Islet precursor cell (in vitro differentiated cells): Measurements from ENCODE around the gene ACSL3.
"Not testable (repeated sequence)": the region's sequence is repeated elsewhere in the genome, so short reads cannot be mapped to it uniquely, and the experiment has no call there.

Source experiments
- DNase-seq: peaks from one replicate; pipeline ENCODE4 v3.0.0-alpha.2; 2018

Gene ACSL3

DNA sequence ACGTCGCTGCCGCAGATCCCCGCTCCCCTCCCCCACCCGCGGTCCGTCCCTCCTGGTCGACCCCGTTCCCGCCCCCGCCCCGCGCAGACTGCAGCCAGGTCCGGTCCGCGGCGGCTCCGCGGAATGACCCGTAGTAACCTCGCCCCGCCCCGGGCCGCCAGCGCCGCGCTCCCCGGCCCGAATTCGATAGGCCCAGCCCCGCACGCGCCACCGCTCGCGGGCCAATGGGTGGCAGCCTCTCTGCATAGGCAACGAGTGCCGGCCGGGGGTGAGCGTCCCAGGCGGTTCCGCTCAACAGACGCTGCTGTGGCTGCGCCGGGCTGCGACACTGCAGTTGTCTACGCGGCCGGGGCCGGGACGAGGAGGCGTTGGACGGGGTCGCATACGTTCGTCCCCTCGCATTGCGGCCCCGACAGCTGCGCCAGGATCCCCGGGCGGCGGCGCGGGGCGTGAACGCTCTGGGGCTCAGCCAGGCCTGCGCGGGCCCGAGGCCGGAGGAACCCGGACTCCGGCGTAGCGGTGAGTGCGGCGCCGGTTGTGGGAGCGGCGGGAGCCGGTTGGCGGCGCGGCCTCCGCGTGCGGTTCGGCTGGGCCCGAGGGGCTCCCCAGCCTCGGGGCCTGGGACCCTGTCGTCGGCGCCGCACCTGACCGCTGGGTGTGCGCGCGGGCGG lies at the start of gene ACSL3:
TSS of gene ACSL3 (plus strand) at position 297 of the 671 bp plus-strand sequence. CDS start 47,737 bp downstream, outside the sequence.
- peak; percentile 99 for DNase-seq

DNA sequence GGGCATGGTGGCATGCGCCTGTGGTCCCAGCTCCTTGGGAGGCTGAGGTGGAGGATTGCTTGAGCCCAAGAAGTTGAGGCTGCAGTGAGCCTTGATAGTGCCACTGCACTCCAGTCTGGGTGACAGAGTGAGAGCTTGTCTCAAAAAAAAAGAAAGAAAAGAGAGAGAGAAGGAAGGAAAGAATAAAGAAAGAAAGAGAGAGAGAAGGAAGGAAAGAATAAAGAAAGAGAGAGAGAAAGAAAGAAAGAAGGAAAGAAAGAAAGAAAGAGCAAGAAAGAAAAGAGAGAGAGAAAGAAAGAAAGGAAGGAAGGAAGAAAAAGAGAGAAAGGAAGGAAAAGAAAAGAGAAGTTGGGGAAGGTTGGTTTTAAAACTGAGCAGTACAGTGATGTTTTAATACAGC lies 49.0 kb upstream of the ACSL3 start:
- DNase-seq: no peak

DNA sequence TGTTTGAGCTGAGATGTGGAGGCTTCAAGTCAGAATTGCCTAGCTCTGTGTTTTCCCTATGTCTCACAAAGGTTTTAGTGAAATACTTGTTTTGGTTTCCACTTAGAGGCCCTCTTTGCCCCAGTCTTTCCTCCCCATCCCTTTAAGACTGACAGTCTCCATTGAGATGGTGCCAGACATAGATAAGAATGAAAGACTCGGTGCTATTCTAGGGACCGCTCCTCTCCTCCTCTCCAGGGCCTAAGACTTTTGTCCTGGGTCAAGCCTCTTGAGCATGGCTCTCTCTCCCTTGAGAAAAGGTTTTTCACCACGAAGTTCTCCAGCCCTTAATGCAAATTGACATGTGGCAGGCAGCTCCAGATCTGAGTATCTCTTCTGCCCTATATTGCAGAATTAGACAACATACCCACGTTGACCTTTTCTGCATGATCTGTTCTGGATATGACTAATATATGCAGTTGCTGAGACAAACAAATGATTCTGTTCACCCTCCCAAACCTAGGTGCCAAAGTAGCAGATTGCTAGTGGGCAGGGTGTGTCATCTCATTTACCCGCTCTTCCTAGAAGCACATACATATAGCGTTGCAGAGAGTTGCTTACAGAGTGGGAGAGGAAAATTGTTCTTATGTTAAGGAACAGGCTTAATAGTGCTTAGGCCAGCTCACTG lies 47.5 kb upstream of the ACSL3 start:
- no peak for DNase-seq

DNA sequence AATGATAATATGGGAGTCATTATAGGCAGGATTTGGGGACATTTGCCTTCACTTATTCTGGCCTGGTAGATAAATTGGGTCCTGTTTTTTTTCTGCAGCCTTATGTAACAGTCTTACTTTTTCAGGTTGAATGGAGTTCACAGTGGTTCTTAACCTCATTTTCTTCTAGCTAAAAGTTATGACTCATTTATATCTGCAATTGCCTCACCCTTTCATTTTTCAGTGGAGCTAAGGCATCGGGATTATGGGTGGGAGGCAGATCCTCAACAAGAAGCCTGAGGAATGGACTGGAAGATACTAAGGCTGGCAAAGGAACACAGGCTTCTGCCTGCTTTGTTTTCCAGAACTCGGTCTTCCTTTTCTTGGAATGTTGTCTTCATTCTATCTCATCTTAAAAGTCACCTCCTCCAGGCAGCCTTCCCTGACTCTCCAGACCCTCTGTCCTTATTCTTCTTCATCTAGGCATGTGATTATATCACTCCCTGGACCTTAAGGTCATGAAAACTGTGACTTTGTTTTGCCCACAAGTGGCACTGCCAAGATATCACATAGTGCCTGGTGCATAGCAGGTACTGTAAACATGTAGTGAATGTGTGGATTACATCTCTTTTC lies 41.0 kb upstream of the ACSL3 start:
- DNase-seq: no peak

DNA sequence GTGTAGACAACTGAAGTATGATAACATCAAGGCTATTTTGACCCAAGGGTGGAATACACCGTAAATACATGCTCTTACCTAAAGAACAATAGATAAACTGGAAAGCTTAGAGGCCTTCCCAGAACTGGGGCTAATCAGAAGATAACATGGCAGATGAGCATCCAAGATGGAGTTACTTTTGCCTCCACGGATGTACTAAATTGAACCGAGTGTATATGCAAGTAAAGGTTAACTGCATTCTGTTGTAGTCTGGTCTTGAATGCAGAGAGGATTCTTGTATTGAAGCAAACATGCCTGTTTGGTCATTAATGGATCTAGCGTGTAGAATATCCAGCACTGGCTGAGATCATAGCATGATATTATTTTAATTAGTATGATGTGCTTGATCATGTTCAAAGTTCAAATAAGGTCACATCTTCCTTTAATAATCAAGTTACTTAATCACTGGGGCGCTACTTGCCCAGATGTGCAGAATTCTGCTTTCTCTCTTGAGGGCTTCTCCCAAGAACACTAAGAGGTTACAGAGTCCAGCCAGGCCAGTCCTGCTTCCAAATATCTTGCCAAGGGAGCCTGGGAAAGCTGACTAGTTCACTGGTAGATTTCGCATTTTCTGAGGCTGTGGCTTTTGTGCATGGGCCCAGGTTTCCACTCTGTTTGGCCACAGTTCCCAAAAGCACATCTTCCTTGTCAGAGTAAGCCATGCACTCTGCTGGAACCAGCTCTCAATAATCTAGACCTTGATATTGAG lies 37.5 kb upstream of the ACSL3 start:
- no peak for DNase-seq

DNA sequence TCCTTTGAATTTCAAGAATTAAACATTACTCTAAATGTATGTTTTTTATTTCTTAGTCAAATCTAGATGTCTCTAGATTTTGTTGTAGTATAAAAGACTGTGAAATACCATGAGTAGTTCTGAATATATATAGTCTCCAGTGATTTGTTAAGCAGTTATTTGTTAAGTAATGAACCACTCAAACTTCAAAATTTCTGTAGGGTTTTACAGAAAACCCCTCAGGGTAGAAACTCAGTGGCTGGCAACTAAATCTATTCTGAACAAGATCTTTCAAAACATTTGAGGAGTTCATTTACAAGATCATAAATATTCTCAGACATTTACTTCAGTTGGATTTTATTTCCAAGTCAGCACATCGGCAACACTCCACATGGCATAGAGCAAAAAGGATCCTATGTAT lies 35.8 kb upstream of the ACSL3 start:
- no peak for DNase-seq

DNA sequence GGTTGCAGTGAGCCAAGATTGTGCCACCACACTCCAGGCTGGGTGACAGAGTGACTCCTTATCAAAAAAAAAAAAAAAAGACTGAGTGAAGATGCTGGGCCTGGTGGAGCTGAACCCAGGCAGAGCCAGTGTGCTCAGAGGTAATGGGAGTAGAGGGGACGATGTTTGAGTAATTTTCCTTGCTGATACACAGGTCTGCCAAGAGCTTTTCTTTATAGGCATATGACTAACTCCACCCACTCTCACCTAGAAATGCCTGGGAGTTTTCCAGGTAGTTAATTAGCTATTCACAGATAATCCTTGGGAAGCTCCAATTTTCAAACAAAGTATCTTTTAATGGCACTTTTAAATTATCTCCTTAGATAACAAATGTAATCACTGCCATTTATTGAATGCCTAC lies 33.4 kb upstream of the ACSL3 start:
- DNase-seq: no peak

DNA sequence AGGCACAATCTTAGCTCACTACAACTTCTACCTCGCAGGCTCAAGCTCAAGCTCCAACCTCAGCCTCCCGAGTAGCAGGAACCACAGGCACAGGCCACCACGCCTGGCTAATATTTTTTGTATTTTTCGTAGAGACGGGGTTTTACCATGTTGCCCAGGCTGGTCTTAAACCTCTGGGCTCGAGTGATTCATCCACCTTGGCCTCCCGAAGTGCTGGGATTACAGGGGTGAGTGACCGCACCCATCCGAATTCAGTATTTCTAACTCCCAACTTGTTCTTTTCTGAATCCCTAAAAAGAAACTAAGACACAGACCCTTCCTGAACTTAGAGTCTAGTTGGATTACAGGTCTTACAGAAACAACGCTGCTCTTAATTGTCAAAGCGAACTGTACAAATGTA lies 32.3 kb upstream of the ACSL3 start:
- no peak for DNase-seq

DNA sequence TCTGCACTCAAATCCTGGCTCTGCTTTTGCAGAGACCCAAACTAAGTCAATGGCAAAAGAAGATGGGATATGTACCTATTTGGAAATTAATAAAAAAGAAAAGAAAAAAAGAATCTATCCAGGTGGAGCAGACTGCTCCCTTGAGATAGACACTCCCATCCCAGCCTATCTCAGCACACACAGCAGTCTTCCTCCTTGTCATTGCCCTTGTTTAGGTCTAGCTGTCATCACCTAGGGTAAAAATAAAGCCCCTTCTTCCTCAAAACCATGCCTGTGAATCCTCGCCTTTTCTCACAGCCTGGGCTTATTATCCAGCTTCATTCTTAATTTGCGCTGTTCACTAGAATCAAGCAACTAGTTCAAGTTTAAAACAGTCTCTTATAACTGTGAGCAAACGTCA lies 30.7 kb upstream of the ACSL3 start:
- no peak for DNase-seq

DNA sequence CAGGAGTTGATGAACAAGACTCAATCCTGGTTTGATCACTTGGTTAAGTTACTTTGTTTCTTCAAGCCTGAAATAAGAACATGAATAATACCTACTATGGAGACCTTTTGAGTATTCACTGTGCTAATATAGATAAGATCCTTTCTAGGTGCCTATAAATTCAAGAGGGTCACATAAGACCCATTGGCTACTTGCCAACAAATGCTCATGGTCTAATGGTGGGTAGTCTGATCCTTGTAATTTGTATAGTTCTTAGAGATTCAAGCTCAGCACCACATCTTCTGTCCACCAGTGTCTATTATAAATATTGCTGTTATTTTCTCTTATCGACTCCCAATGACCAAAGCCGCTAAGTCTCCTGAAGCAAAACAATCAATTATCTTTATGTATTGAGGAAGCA lies 27.4 kb upstream of the ACSL3 start:
- DNase-seq: no peak

DNA sequence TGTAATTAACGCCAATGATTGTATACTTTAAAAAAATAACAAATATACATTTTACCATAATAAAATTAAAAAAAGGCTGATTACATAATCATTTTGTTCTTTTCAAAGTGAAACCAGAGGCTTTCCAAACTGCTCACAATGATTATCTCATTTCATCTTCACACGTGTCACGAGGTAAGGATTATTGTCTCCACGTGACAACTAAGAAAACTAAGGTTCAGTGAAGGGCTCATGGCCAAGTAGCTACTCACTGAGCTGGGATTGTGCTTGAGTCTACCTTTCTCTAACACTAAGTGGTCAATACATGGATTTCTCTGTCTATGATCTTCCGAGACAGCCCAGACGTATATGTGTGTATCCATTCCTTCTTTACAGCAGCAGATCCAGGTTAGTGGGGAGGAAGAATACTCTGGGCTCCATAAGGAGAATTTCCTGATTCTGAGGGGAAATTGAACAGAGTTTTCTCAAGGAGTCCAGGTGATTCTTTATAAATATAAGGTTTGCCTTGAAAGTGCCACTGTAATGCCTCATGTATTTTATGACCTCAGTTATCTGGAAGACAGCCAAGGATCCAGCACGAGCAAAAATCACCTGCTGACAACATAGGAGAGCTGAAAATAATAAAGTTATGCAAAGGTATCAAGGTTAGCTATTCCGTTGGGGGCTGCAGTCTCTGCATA lies 25.6 kb upstream of the ACSL3 start:
- no peak for DNase-seq

DNA sequence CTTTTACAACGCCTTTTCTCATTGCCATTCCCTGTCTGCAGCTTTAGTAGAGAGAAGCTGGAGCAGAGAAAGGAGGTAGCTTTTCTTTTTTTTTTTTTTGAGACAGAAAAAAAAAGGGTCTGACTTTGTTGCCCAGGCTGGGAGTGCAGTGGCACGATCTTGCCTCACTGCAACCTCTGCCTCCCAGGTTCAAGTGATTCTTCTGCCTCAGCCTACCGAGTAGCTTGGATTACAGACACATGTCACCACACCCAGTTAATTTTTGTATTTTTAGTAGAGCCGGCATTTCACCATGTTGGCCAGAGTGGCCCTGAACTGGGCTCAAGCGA lies 25.0 kb upstream of the ACSL3 start:
- no peak for DNase-seq

DNA sequence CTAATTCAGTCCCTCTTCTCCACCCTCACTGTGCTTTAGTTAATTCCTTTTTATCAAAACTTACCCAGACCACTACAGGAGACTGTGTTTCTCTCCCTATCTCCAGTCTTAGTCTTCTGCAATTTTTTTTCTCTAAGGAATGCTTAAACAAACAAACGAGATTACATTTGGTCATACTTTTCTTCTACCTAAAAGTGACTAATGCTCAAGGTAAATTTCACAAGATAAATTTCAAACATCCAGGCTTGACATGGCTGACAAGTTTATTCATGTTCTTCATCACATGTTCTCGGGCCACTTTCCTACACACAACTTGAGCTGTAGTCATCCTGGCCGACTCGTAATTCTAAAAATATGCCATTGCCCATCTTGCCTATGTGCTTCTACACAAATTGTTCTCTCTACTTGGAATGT lies 23.2 kb upstream of the ACSL3 start:
- DNase-seq: no peak

DNA sequence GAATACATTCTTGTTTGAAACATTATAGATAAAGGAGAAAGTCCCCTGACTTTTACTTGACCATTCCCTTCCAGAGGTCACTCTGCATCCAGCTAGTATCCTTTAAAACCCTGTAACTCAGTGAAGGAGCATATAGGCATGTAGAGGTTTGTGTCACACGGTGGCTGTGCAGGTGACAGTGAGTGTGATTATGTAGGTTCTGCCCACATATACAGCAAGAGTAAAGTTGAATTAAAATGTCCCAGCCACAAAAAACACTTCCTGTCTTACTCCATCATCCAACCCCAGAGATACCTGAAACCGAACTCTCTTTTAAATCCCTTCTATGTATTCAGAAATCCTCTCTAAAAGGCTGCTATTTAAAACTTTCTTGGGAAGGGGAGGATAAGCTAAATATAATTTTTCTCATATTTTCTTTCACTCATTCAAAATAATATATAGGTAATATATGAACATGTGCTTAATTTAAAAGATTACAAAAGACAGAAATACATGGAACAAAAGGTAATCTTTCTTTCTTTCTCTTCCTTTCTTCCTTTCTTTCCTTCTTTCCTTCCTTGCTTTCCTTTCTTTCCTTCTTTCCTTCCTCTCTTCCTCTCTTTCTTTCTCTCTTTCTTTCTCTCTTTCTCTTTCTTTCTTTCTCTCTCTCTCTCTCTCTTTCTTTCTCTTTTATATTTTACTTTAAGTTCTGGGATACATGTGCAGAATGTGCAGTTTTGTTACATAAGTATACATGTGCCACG lies 20.6 kb upstream of the ACSL3 start:
- DNase-seq: no peak

DNA sequence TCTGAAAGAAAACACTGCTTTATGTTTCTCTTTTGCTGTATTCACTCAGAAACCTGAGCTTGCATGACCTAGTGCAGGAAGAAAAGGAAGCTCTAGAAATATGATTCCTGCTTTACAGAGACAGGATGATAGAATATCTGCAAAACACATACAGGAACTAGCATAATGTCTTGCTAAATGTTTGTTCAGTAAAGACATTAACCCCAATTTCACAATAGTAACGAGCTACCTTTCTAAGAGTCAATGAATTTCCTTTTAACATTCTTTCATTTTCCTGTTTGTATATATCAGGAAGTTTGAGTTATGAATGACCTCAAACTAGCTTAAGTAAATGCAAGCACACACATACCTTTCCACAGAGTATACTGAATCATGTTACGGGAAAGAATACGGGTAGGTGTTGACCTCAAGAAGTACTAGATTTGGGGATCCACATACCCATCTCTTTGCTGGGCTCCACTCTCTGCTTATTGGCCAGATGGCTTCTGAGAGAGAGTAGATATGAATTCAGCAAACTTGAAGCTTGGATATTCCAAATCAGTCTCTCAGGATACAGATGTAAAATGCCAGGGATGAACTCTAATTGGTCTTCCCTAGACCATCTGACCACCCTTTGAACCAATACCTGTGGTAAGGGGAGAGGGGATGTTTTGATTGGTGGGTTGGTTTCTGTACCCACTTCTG lies 18.2 kb upstream of the ACSL3 start:
- no peak for DNase-seq

DNA sequence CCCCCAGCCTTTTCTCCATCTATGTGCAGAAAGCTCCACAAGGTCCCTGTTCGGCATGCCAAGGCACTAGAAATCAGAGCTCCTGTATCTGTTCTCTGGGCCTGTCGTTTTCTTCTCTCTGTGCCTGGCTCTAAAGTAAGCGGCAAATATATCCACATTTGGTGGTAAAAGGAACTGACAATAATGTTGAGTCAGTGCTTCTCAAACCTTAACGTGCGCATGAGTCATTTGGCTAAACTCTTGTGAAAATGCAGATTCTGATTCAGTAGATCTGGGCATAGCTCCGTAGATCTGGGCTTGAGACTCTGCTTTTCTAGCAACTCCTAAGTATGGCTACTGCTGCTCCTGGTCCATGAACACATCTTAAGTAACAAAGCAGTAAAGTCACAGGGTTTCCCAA lies 16.5 kb upstream of the ACSL3 start:
- peak; percentile 66 for DNase-seq

DNA sequence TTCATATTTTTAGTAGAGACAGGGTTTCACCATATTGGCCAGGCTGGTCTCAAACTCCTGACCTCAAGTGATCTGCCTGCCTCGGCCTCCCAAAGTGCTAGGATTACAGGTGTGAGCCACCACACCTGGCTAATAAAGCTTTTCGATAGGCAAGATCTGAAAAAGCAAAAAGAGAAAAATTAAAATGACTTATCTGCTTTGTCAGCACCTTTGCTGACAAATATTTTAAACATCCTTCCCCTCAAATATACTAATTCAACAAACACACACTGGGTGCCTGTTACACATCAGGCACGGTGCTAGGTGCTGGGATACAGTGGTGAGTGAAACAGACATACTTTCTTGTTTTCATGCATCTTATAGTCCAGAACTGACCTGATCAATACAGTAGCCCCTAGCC lies 15.5 kb upstream of the ACSL3 start:
- DNase-seq: not testable (repeated sequence)

DNA sequence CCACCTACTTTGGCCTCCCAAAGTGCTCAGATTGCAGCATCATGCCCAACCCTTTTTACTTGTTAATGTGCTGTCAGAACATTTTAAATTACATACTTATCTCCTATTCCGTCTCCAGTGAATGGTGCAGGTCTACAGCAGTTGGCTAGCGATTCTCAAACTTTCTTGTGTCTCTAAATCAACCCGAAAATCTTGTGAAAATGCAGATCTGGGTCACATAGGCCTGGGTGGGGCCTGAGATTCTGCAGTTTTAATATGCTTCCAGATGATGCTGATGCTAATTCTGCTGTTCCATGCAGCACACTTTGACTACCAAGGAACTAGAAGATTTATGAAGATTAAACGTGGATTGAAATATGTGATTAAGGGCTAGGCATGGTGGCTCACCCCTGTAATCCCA lies 14.8 kb upstream of the ACSL3 start:
- no peak for DNase-seq

DNA sequence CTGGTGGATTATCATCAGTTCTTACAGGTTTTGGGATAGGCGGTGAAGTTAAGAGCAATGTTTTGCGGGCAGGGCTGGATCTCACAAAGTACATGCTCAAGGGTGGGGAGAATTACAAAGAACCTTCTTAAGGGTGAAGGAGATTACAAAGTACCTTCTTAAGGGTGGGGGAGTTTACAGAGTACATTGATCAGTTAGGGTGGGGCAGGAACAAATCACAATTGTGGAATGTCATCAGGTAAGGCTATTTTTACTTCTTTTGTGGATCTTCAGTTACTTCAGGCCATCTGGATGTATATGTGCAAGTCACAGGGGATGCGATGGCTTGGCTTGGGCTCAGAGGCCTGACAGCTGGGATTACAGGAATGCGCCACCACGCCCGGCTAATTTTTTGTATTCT lies 12.8 kb upstream of the ACSL3 start:
- not testable (repeated sequence) for DNase-seq

DNA sequence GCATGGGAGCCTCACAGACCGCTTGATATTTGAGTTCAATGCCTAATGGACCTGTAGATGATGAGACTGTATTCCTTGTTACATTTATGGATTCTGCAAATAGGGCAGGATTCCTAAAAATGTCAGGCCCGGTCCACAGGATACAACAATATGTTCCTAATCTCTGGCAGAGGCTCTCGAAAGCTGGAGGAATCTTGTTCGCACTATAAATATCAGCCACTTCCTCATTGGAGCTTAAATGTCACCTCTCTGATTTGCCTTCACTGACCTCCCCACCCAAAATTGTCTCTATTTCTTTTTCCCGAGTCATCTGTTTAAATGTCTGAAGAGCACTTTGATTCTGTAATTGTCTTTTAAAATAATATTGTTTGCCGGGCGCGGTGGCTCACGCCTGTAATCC lies 12.0 kb upstream of the ACSL3 start:
- no peak for DNase-seq

DNA sequence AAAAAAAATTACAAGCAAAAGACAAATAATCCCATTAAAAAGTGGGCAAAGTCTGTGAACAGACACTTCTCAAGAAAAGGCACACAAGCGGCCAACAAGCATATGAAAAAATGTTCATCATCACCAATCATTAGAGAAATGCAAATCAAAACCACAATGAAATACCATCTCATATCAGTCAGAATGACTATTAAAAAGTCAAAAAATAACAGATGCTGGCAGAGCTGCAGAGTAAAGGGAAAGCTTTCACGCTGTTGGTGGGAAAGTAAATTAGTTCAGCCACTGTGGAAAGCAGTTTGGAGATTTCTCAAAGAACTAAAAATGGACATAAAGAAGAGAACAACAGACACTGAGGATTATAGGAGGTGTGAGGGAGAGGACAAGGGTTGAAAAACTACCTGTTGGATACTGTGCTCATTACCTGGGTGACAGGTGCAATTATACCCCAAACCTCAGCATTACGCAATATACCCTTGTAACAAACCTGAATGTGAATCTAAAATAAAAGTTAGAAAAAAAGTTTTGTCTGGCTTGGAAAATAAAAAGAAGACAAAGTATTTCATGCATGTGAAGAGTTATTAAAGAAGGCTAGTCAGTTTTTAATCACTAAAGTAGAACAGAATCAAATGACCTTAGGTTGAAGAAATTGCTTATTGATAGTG lies 8.7 kb upstream of the ACSL3 start:
- DNase-seq: no peak
